LNCAP (cell line): Measurements from ENCODE around the gene SLC9A9.

Experiments
- CTCF ChIP-seq: fragments of 450-650 bp; IDR thresholded peaks from 2 replicates; pipeline ENCODE4 v1.5.1; 2017; ENCODE audit warnings: mild to moderate bottlenecking

SLC9A9 gene

GRCh38 chr3:143855183-143855582 is 6.9 kb upstream of the SLC9A9 start:
- no peak for TF ChIP-seq CTCF

- no peak for TF ChIP-seq CTCF
Measured at GRCh38 chr3:143851331-143852017, 3.2 kb upstream of the SLC9A9 start.

GRCh38 chr3:143850877-143851276 is 2.6 kb upstream of the SLC9A9 start:
- TF ChIP-seq CTCF, result no peak

GRCh38 chr3:143849854-143850549 is 1.7 kb upstream of the SLC9A9 start:
- no peak for TF ChIP-seq CTCF

GRCh38 chr3:143848704-143849103 is 436 bp upstream of the SLC9A9 start:
- no peak for TF ChIP-seq CTCF

GRCh38 chr3:143843587-143843986 is 4.7 kb downstream of the SLC9A9 start:
- no peak for TF ChIP-seq CTCF

- TF ChIP-seq CTCF, result no peak
Measured at GRCh38 chr3:143840636-143841035, 7.6 kb downstream of the SLC9A9 start.
